Tibial nerve (tissue), 4 donors: Measurements from ENCODE around the gene VMAC.
A peak's percentile ranks its signal among the peaks of the same experiment; 100 is the strongest.

Experiments
- CTCF ChIP-seq, 5 experiments: fragments of 200-600 bp in 3 of 5; fragments of 450-650 bp in 2 of 5; sonication (generic) in 3 of 5; IDR thresholded peaks; one replicate each; pipeline ENCODE4 v1.5.1; 2016 to 2019; ENCODE audit warnings: antibody characterized with exemption in 5 of 5, mild to moderate bottlenecking in 3 of 5, moderate library complexity in 2 of 5
- EP300 ChIP-seq, 2 donors: sonication (generic); formaldehyde crosslinking; IDR thresholded peaks; one replicate each; pipeline ENCODE4 v1.6.1; 2017; ENCODE audit warnings: antibody characterized with exemption in 2 of 2, mild to moderate bottlenecking in 1 of 2
- POLR2A ChIP-seq, 2 donors: fragments of 450-650 bp; IDR thresholded peaks; one replicate each; pipeline ENCODE4 v1.6.1; 2017; ENCODE audit warnings: antibody characterized with exemption in 2 of 2, mild to moderate bottlenecking in 2 of 2, moderate library complexity in 2 of 2

DNA sequence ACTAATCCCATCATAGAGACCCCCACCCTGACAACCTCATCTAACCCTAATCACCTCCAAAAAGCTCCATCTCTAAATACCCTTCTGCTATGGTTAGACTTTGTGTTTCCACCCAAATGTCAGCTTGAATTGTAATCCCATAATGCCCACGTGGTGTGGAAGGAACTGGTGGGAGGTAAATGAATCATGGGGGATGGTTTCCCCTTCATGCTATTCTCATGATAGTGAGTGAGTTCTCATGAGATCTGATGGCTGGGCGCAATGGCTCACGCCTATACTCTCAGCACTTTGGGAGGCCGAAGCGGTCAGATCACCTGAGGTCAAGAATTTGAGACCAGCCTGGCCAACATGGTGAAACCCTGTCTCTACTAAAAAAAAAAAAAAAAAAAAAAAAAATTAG lies 2.6 kb downstream of the VMAC start:
- TF ChIP-seq CTCF (IDR thresholded peaks at IDR 0.05) (no peak), POLR2A (IDR thresholded peaks at IDR 0.05) (no peak), EP300 (IDR thresholded peaks at IDR 0.05) (peak in 1 of 2 donors; percentile 18)
